Suprapubic skin (tissue), 4 donors: ENCODE data around the gene KIF3B. TPM values are rescaled to one million over a fixed set of nuclear protein-coding genes. Genes with fewer than 3 reads are reported as not detected.

Experiments
- DNase-seq, 2 donors: peaks; one replicate each; pipeline ENCODE4 v3.0.0-alpha.2; 2019; ENCODE audit warnings: low spot score in 2 of 2
- H3K27ac ChIP-seq: fragments of 200-600 bp; sonication (generic); one replicate; pipeline ENCODE4 v1.5.1; 2019
- H3K27me3 ChIP-seq: fragments of 200-600 bp; sonication (generic); one replicate; pipeline ENCODE4 v1.5.1; 2019
- H3K36me3 ChIP-seq: fragments of 200-600 bp; sonication (generic); one replicate; pipeline ENCODE4 v1.5.1; 2019
- H3K4me1 ChIP-seq: fragments of 200-600 bp; sonication (generic); one replicate; pipeline ENCODE4 v1.5.1; 2019
- H3K4me3 ChIP-seq: fragments of 200-600 bp; sonication (generic); one replicate; pipeline ENCODE4 v1.5.1; 2019; ENCODE audit warnings: mild to moderate bottlenecking
- H3K9me3 ChIP-seq: fragments of 200-600 bp; sonication (generic); one replicate; pipeline ENCODE4 v1.5.1; 2019
- CTCF ChIP-seq, 2 donors: fragments of 200-600 bp in 1 of 2; fragments of 450-650 bp in 1 of 2; sonication (generic) in 1 of 2; IDR thresholded peaks; one replicate each; pipeline ENCODE4 v1.5.1; 2016 to 2019; ENCODE audit warnings: antibody characterized with exemption in 2 of 2, mild to moderate bottlenecking in 1 of 2, moderate library complexity in 1 of 2
- EP300 ChIP-seq: sonication (generic); formaldehyde crosslinking; IDR thresholded peaks from one replicate; pipeline ENCODE4 v1.6.1; 2017; ENCODE audit warnings: antibody characterized with exemption
- POLR2A ChIP-seq, 2 donors: fragments of 450-650 bp; IDR thresholded peaks; one replicate each; pipeline ENCODE4 v1.6.1; 2017; ENCODE audit warnings: antibody characterized with exemption in 2 of 2, mild to moderate bottlenecking in 2 of 2, moderate library complexity in 2 of 2
- POLR2AphosphoS5 ChIP-seq, 3 donors: sonication (generic); formaldehyde crosslinking; IDR thresholded peaks; one replicate each; pipeline ENCODE4 v1.6.1; 2017; ENCODE audit warnings: antibody characterized with exemption in 3 of 3
- WGBS: methylation state at CpG from one replicate; pipeline ENCODE4 v1.1.5; 2018; 5-methylcytosine and 5-hydroxymethylcytosine counted together
- total RNA-seq, 4 donors: library from RNA; depleted of rRNA; stranded (reverse); fragments of >200 nt; gene quantifications; one replicate each; pipeline ENCODE4 v1.1.0, GENCODE V29; 2016

Gene KIF3B
- total RNA-seq, 4 donors from 2014 or later, result 12.7 to 17.3 (median 14.9) TPM

GRCh38 chr20:32296819-32297420 is 19.5 kb downstream of the KIF3B start:
- 78% methylated on average over 6 of the region's 6 CpGs for WGBS
- no peaks in the 10 kb centered on the region for H3K36me3 ChIP-seq
- H3K27ac ChIP-seq, result no peak overlapping the region

GRCh38 chr20:32297439-32297838 is 20.0 kb downstream of the KIF3B start:
- WGBS, result 91% methylated on average over 4 of the region's 4 CpGs
- Histone ChIP-seq H3K9me3 (no peaks in the 10 kb centered on the region), H3K4me1 (no peaks in the 10 kb centered on the region), H3K4me3 (no peak overlapping the region), H3K36me3 (no peaks in the 10 kb centered on the region), H3K27me3 (no peaks in the 10 kb centered on the region), H3K27ac (no peak overlapping the region)
- TF ChIP-seq EP300 (no peak), CTCF (IDR thresholded peaks at IDR 0.05) (no peak), POLR2A (IDR thresholded peaks at IDR 0.05) (no peak), POLR2AphosphoS5 (IDR thresholded peaks at IDR 0.05) (no peak)
- no peak for DNase-seq

More at GRCh38 chr20:32296819-32297420, 19.5 kb downstream of the KIF3B start:
- no peaks in the 10 kb centered on the region for H3K27me3 ChIP-seq
- H3K4me1 ChIP-seq, result no peaks in the 10 kb centered on the region
- no peak for DNase-seq
- H3K4me3 ChIP-seq, result no peak overlapping the region
- no peak for TF ChIP-seq CTCF (IDR thresholded peaks at IDR 0.05)
- no peak for TF ChIP-seq EP300
- TF ChIP-seq POLR2AphosphoS5 (IDR thresholded peaks at IDR 0.05), result no peak
- TF ChIP-seq POLR2A (IDR thresholded peaks at IDR 0.05), result no peak
- H3K9me3 ChIP-seq, result no peaks in the 10 kb centered on the region

GRCh38 chr20:32300647-32301046 is 23.2 kb downstream of the KIF3B start:
- TF ChIP-seq EP300 (no peak), POLR2AphosphoS5 (IDR thresholded peaks at IDR 0.05) (no peak), CTCF (IDR thresholded peaks at IDR 0.05) (no peak), POLR2A (IDR thresholded peaks at IDR 0.05) (no peak)
- WGBS, result 97% methylated on average over 6 of the region's 6 CpGs
- no peaks in the 10 kb centered on the region for H3K9me3 ChIP-seq
- no peaks in the 10 kb centered on the region for H3K4me1 ChIP-seq
- H3K27ac ChIP-seq, result no peak overlapping the region
- no peaks in the 10 kb centered on the region for H3K27me3 ChIP-seq
- DNase-seq, result no peak
- no peak overlapping the region for H3K4me3 ChIP-seq
- no peaks in the 10 kb centered on the region for H3K36me3 ChIP-seq

GRCh38 chr20:32301719-32302506 is 24.5 kb downstream of the KIF3B start:
- 72% methylated on average over 5 of the region's 5 CpGs for WGBS

More at GRCh38 chr20:32301719-32302506, 24.5 kb downstream of the KIF3B start:
- no peak overlapping the region for H3K27ac ChIP-seq
- no peaks in the 10 kb centered on the region for H3K36me3 ChIP-seq
- H3K4me1 ChIP-seq, result no peaks in the 10 kb centered on the region
- no peak for DNase-seq
- TF ChIP-seq POLR2A (IDR thresholded peaks at IDR 0.05), result no peak
- no peak for TF ChIP-seq CTCF (IDR thresholded peaks at IDR 0.05)
- TF ChIP-seq POLR2AphosphoS5 (IDR thresholded peaks at IDR 0.05), result no peak
- TF ChIP-seq EP300, result no peak
- no peaks in the 10 kb centered on the region for H3K9me3 ChIP-seq
- H3K27me3 ChIP-seq, result no peaks in the 10 kb centered on the region
- H3K4me3 ChIP-seq, result no peak overlapping the region
